Thoracic aorta (tissue), 2 donors: Measurements from ENCODE around the gene PHF21A. TPM values are rescaled to one million over a fixed set of nuclear protein-coding genes. Genes with fewer than 3 reads are reported as not detected.

Experiments
- ATAC-seq: fragments of 150-250 bp; one replicate; pipeline ENCODE4 v1.8.0; 2017; ENCODE audit warnings: low read depth; ENCODE audit not compliant: insufficient number of reproducible peaks, low FRiP score
- DNase-seq: peaks from one replicate; pipeline ENCODE4 v3.0.0-alpha.2; 2020; ENCODE audit warnings: low spot score
- H3K27ac ChIP-seq, 2 donors: fragments of 200-600 bp; sonication (generic); 1 replicate in 1 of 2; 2 replicates in 1 of 2; pipeline ENCODE4 v1.5.1; 2016; ENCODE audit warnings: mild to moderate bottlenecking in 2 of 2, moderate library complexity in 2 of 2
- H3K27me3 ChIP-seq: fragments of 200-600 bp; sonication (generic); replicated peaks from 2 replicates; pipeline ENCODE4 v1.6.0; 2016; ENCODE audit warnings: mild to moderate bottlenecking; ENCODE audit not compliant: insufficient read depth
- H3K36me3 ChIP-seq: fragments of 200-600 bp; sonication (generic); one replicate; pipeline ENCODE4 v1.5.1; 2016
- H3K4me1 ChIP-seq, 2 donors: fragments of 200-600 bp; sonication (generic); 1 replicate in 1 of 2; 2 replicates in 1 of 2; pipeline versions ENCODE4 v1.5.1 to v1.6.0; 2016; ENCODE audit warnings: low read depth in 2 of 2, mild to moderate bottlenecking in 1 of 2; ENCODE audit not compliant: control insufficient read depth in 1 of 2
- H3K4me3 ChIP-seq: fragments of 200-600 bp; sonication (generic); 2 replicates; pipeline ENCODE4 v1.5.1; 2016; ENCODE audit warnings: mild to moderate bottlenecking
- H3K9me3 ChIP-seq: fragments of 200-600 bp; sonication (generic); 2 replicates; pipeline ENCODE4 v1.5.1; 2016
- CTCF ChIP-seq: fragments of 200-600 bp; sonication (generic); IDR thresholded peaks from one replicate; pipeline ENCODE4 v1.5.1; 2019; ENCODE audit warnings: antibody characterized with exemption
- total RNA-seq, 2 donors: library from RNA; depleted of rRNA; stranded (reverse); fragments of >200 nt; gene quantifications; one replicate each; pipeline versions ENCODE4 v1.1.0 to v1.2.3, GENCODE V29; 2016

Gene PHF21A
- total RNA-seq, 2 donors from 2014 or later = 62.3 to 104 TPM

GRCh38 chr11:46142561-46142960 is 21.3 kb upstream of the PHF21A start:
- no peak for ATAC-seq
- no peaks in the 10 kb centered on the region for H3K9me3 ChIP-seq
- H3K27me3 ChIP-seq = no peaks in the 10 kb centered on the region
- no peaks in the 10 kb centered on the region for H3K4me1 ChIP-seq
- DNase-seq = no peak
- no peak for TF ChIP-seq CTCF
- no peak overlapping the region for H3K27ac ChIP-seq
- H3K4me3 ChIP-seq = no peak overlapping the region
- no peaks in the 10 kb centered on the region for H3K36me3 ChIP-seq

- Histone ChIP-seq H3K27ac (no peak overlapping the region), H3K27me3 (no peaks in the 10 kb centered on the region)
Measured at GRCh38 chr11:46141597-46141996, 20.3 kb upstream of the PHF21A start.

GRCh38 chr11:46134540-46134939 is 13.3 kb upstream of the PHF21A start:
- DNase-seq = no peak
- no peak for ATAC-seq
- no peak overlapping the region for H3K4me3 ChIP-seq

More at GRCh38 chr11:46141597-46141996, 20.3 kb upstream of the PHF21A start:
- no peaks in the 10 kb centered on the region for H3K4me1 ChIP-seq
- ATAC-seq (no peak), DNase-seq (no peak)
- H3K36me3 ChIP-seq = no peaks in the 10 kb centered on the region
- TF ChIP-seq CTCF = no peak
- H3K9me3 ChIP-seq = no peaks in the 10 kb centered on the region
- no peak overlapping the region for H3K4me3 ChIP-seq

GRCh38 chr11:46134061-46134460 is 12.8 kb upstream of the PHF21A start:
- H3K9me3 ChIP-seq = no peaks in the 10 kb centered on the region
- DNase-seq = no peak
- no peaks in the 10 kb centered on the region for H3K36me3 ChIP-seq
- H3K4me1 ChIP-seq = no peaks in the 10 kb centered on the region
- H3K4me3 ChIP-seq = no peak overlapping the region
- no peak overlapping the region for H3K27ac ChIP-seq
- no peak for ATAC-seq
- no peak for TF ChIP-seq CTCF
- no peaks in the 10 kb centered on the region for H3K27me3 ChIP-seq

More at GRCh38 chr11:46134540-46134939, 13.3 kb upstream of the PHF21A start:
- H3K4me1 ChIP-seq = no peaks in the 10 kb centered on the region
- H3K27ac ChIP-seq = no peak overlapping the region
- H3K27me3 ChIP-seq = no peaks in the 10 kb centered on the region
- no peaks in the 10 kb centered on the region for H3K9me3 ChIP-seq
- no peaks in the 10 kb centered on the region for H3K36me3 ChIP-seq
- no peak for TF ChIP-seq CTCF

- H3K36me3 ChIP-seq = no peaks in the 10 kb centered on the region
- no peak overlapping the region for H3K27ac ChIP-seq
- H3K9me3 ChIP-seq = no peaks in the 10 kb centered on the region
- no peaks in the 10 kb centered on the region for H3K27me3 ChIP-seq
- no peaks in the 10 kb centered on the region for H3K4me1 ChIP-seq
- no peak for ATAC-seq
- no peak overlapping the region for H3K4me3 ChIP-seq
- TF ChIP-seq CTCF = no peak
- DNase-seq = no peak
Measured at GRCh38 chr11:46133119-46133518, 11.9 kb upstream of the PHF21A start.
